ACC112 (cell line): ENCODE results near the gene ARRDC3.
"Not testable (repeated sequence)": the region's sequence is repeated elsewhere in the genome, so short reads cannot be mapped to it uniquely, and the experiment has no call there.

Experiments
- H2AFZ ChIP-seq: fragments of 200-600 bp; sonication (generic); one replicate; pipeline ENCODE4 v1.6.0; 2017; ENCODE audit warnings: antibody characterized with exemption, low read length; ENCODE audit not compliant: unreplicated experiment
- H3K27ac ChIP-seq: fragments of 200-600 bp; sonication (generic); 2 replicates; pipeline ENCODE4 v1.5.1; 2014; ENCODE audit warnings: low read depth, mild to moderate bottlenecking, antibody characterized with exemption, low read length, moderate library complexity
- H3K27me3 ChIP-seq: fragments of 200-600 bp; sonication (generic); 2 replicates; pipeline ENCODE4 v1.6.1; 2014; ENCODE audit warnings: mild to moderate bottlenecking, antibody characterized with exemption, low read length, moderate library complexity, mixed read lengths; ENCODE audit not compliant: insufficient read depth
- H3K36me3 ChIP-seq: fragments of 200-600 bp; sonication (generic); 2 replicates; pipeline ENCODE4 v1.6.1; 2016; ENCODE audit warnings: mild to moderate bottlenecking, antibody characterized with exemption, low read length, moderate library complexity, mixed read lengths; ENCODE audit not compliant: insufficient read depth
- H3K4me1 ChIP-seq: fragments of 200-600 bp; sonication (generic); one replicate; pipeline ENCODE4 v1.6.1; 2016; ENCODE audit warnings: low read length, mixed read lengths; ENCODE audit not compliant: insufficient read depth, unreplicated experiment, control insufficient read depth
- H3K4me3 ChIP-seq: fragments of 200-600 bp; sonication (generic); 2 replicates; pipeline ENCODE4 v1.5.1; 2014; ENCODE audit warnings: mild to moderate bottlenecking, low read depth, low read length
- H3K79me2 ChIP-seq: fragments of 200-600 bp; sonication (generic); one replicate; pipeline ENCODE4 v1.6.0; 2016; ENCODE audit warnings: low read length; ENCODE audit not compliant: control insufficient read depth, unreplicated experiment, insufficient read depth

The ARRDC3 gene

DNA sequence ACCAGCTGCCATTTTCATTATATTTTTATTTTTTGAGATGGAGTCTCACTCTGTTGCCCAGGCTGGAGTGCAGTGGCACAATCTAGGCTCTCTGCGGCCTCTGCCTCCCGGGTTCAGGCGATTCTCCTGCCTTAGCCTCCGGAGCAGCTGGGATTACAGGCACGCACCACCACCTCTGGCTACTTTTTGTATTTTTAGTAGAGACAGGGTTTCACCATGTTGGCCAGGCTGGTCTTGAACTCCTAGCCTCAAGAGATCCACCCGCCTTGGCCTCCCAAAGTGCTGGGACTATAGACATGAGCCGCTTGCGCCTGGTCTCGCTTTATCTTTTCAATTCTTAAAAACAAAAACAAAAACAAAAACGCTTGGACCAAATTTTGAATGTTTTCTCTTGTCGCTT, 2.5 kb upstream of the ARRDC3 start:
- H3K79me2 ChIP-seq, result peaks cover 33% of the 10 kb centered on the region
- H3K36me3 ChIP-seq, H2AFZ ChIP-seq, H3K27me3 ChIP-seq, H3K4me1 ChIP-seq, H3K4me3 ChIP-seq, H3K27ac ChIP-seq: not testable (repeated sequence)

DNA sequence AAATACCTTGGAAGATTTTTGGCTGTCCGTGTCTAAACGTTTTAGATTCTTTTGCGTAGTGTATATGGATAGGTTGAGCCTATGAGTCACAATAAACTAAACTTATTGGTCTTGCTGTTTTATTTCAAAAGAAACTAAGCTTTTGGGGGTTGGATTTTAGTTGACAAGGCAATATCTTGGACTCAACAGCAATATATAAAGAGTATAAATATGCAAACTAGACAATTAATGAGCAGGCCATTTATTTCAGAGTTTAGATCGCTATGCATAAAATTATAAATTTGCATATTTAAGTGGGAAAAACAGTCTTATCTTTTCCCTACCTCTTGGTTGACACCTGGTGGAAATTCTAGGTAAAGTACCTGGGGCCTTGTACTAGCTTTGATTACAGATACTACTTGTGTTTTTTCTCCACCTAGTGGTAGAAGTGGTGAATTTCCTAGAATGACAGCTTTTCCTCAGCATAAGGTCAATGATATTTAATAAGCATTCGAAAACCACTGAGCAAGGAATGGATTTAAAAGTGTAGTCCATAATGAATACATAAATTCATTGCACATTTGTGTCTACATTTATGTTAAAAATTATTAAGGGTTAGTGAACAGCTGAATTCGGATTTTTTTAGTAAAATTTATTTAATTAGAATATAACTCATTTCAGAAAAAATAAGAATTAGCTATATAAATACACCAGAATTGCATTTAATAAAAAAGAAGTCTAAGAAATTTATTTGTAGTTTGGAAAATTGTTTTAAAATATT, 1.7 kb upstream of the ARRDC3 start:
- H3K27me3 ChIP-seq, result no peaks in the 10 kb centered on the region
- H3K36me3 ChIP-seq, result peaks cover 12% of the 10 kb centered on the region; the same call in 1 of the 2 replicates
- H3K4me1 ChIP-seq, result peaks cover 4% of the 10 kb centered on the region
- H3K79me2 ChIP-seq, result peaks cover 36% of the 10 kb centered on the region
- peak overlapping the region; percentile 99 for H3K27ac ChIP-seq
- H2AFZ ChIP-seq, result no peak overlapping the region
- H3K4me3 ChIP-seq, result peak overlapping the region; percentile 98

DNA sequence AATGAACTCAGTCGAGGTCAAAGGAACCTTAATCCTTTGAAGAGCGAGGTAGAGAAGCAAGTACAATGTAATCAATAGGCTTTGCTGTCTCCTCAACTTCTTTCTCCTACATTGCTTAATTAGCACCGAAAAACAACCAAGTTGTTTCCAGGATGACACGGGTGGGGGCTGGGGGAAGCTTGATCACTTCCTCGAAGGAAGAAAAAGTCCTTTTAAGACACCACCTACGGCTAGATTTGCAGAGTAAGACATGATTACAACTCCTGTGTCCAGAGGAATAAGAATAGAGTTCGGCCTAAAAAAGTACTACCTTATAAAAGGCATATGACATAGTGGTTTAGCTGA, 811 bp upstream of the ARRDC3 start:
- Histone ChIP-seq H3K79me2 (peaks cover 46% of the 10 kb centered on the region), H2AFZ (peak overlapping the region; percentile 56), H3K4me3 (peak overlapping the region; percentile 98), H3K36me3 (peaks cover 12% of the 10 kb centered on the region; the same call in 1 of the 2 replicates), H3K4me1 (peaks cover 4% of the 10 kb centered on the region), H3K27ac (peak overlapping the region; percentile 99), H3K27me3 (no peaks in the 10 kb centered on the region)

DNA sequence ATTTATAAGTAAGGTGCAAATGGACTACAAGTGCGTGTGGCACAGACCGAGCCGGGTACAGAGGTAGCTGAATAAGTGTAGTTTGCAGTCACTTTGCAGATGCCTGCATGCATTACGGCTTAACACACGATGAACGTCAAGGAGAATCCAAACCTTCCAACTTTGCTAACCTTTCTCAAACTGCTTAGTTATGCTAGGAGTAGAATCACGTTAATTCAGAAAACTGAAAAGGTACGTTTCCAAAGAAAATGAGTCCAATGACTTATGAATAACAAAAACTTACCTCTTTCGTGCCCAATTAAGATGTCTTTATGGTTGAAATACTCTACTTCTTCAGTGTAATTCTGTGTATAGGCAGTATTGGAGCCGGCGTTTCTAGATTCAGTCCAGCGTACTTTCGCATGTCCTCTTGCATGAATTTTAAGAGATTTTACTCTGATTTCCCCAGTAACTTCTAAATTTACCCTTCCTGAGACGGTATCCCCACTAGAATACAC, 539 bp downstream of the ARRDC3 start:
- H3K79me2 ChIP-seq, result peaks cover 59% of the 10 kb centered on the region
- H2AFZ ChIP-seq, result no peak overlapping the region
- H3K27me3 ChIP-seq, result no peaks in the 10 kb centered on the region
- peak overlapping the region; percentile 99 for H3K27ac ChIP-seq
- peaks cover 12% of the 10 kb centered on the region for H3K4me1 ChIP-seq
- H3K36me3 ChIP-seq, result peaks cover 21% of the 10 kb centered on the region
- peak overlapping the region; percentile 98 for H3K4me3 ChIP-seq

DNA sequence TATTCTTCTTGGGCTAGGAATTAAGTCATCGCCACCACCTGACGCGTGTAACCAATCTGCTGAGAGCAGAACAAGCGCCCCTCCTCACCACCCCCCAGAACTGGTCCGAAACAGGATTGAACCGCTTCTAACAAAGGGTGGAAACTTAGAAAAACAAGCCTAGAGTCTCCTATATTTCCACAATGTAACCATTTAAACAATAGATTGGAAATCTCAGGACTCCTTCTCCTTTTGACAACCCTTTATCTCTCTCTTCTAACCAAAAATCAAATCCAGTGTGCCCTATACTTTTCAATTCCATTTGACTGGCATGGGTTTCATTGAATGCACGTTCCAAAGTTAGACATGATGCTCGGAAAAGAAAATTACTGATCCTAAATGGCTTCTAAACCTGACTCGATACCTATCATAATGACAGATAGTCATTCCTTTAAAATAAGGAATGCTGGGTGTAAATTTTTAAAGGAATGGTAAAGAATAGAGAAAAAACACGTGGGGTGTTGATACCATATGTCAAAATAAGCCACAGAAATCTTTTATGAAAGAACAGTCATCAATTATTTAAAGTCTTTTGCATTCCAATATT, 1.2 kb downstream of the ARRDC3 start:
- Histone ChIP-seq H3K27ac (peak overlapping the region; percentile 99), H2AFZ (no peak overlapping the region), H3K4me3 (peak overlapping the region; percentile 98), H3K27me3 (no peaks in the 10 kb centered on the region), H3K4me1 (peaks cover 18% of the 10 kb centered on the region), H3K79me2 (peaks cover 66% of the 10 kb centered on the region), H3K36me3 (peaks cover 28% of the 10 kb centered on the region)

DNA sequence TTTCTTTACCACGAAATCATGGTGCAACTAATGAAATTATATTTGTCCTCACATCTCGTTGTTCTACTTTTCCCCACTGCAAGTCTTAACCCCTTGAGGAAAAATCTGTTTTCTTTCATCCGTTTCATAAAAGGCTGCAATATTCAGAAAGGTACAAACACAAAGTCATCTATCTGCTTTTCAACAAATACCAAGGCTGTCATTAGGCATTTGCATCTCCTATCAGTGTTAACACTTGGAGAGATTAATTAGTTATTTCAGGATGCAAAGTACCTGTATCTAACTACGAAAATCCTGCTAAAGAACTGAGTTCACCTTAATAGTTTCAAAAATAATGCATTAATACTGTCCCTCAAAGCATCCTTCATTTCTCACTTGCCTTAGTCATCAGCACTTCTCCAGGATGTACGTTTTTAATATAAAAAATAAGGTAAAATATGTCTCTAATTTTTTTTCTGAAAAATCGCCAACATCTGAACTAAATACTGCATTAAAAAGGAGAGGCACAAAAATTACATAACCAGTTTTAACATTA, 1.8 kb downstream of the ARRDC3 start:
- Histone ChIP-seq H3K27ac (peak overlapping the region; percentile 99), H2AFZ (no peak overlapping the region), H3K27me3 (no peaks in the 10 kb centered on the region), H3K79me2 (peaks cover 71% of the 10 kb centered on the region), H3K36me3 (peaks cover 33% of the 10 kb centered on the region), H3K4me3 (peak overlapping the region; percentile 98), H3K4me1 (peaks cover 24% of the 10 kb centered on the region)

DNA sequence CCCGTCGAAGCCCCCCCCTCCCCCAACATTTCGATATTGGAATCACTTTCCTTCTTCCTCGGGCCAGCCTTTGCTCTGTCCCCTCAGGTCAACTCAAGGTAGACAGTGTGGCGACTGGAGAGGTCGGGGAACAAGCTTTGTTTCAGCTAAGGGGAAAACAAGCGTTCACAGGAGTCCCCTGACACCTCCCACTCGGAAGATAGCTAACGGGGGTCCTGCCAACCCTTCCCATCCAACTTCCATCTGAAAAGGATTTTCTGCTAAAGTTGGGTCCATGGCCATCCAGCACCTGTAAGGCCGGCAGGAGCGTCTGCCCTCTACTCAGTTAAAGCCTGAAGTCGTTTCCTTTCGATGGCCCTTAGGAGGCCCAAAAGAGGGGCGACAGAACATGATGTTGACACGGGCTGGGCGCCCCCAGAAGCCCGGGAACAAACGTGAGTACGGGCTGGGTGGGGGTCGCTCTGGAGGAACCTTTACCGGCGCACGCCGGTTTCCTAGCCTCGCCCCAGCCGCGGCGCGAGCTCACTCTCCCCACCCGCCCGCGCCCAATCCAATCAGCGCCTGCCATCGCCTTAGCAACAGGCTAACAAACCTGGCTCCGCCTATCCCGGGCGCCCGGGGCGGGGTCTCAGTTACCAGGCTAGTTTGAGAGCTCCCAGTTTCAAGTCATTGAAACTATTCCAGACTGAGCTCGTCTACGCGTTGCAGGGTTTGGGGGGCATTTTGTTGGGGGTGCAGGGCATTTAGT, 2.5 kb downstream of the ARRDC3 start:
- H3K4me3 ChIP-seq, result peak overlapping the region; percentile 98
- peak overlapping the region; percentile 99 for H3K27ac ChIP-seq
- peaks cover 73% of the 10 kb centered on the region for H3K79me2 ChIP-seq
- no peaks in the 10 kb centered on the region for H3K27me3 ChIP-seq
- H2AFZ ChIP-seq, result no peak overlapping the region
- peaks cover 30% of the 10 kb centered on the region for H3K4me1 ChIP-seq
- H3K36me3 ChIP-seq, result peaks cover 40% of the 10 kb centered on the region

DNA sequence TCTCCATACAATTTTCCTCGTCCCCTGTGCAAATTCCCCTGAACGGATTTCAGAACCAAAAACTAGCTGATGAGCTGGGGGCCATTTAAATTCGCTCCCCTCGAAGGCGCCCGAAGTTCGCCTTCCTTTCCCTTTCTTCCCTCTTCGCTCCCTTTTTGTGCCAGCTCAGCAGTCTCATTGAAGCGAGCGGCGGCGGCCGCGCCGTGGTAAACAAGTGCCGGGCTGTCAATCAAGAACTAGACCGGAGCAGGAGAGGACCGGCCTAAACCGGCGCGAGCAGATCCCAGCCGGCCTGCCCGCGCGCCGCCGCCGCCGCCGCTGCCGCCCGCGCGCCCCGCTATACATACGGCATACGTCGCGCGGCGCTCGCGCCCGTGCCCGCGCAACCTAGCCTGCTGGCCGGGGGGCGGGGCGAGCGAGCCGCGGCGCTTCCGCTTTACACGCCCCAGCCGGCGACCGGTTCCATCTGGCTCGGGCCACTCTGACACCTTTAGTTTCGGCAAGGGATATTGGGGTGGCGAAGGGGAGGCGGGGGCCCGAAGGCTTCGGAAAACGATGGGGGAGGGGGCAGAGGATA, 3.1 kb downstream of the ARRDC3 start:
- peaks cover 73% of the 10 kb centered on the region for H3K79me2 ChIP-seq
- no peaks in the 10 kb centered on the region for H3K27me3 ChIP-seq
- H3K4me1 ChIP-seq, result peaks cover 35% of the 10 kb centered on the region
- no peak overlapping the region for H2AFZ ChIP-seq
- peaks cover 43% of the 10 kb centered on the region for H3K36me3 ChIP-seq
- peak overlapping the region; percentile 99 for H3K27ac ChIP-seq
- peak overlapping the region; percentile 98 for H3K4me3 ChIP-seq

DNA sequence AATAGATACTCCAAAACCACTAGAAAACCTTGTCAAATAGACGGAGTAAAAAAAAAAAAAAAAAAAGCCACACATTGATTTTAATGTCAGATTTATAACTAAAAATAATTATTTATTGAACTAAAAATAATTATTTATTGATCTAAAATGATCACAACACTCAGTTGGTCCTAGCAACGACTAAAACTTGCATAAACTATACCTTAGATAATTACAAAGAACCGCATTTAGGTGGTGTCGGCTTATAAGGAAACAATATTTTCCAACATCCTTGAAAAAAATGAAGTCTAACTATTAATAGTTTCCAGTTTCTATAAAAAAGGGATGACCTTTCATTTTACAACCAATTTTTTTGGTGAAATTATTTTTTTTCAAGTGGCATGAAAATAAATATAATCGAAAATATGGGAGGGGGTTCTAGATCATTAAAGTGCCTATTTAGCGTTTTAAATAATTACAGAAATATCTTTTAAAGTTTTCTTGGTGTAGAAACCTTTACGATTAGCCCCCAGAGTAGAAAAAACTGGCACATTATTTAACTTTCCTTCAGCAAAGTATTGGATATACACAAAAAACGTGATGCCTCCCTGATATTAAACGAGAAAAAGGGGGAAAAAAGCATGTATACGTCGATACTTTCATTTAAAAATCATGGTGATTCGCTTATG, 3.7 kb downstream of the ARRDC3 start:
- H3K4me3 ChIP-seq, result peak overlapping the region; percentile 98
- H2AFZ ChIP-seq, result no peak overlapping the region
- H3K27ac ChIP-seq, result peak overlapping the region; percentile 99
- H3K36me3 ChIP-seq, result peaks cover 49% of the 10 kb centered on the region
- H3K79me2 ChIP-seq, result peaks cover 75% of the 10 kb centered on the region
- no peaks in the 10 kb centered on the region for H3K27me3 ChIP-seq
- H3K4me1 ChIP-seq, result peaks cover 38% of the 10 kb centered on the region

DNA sequence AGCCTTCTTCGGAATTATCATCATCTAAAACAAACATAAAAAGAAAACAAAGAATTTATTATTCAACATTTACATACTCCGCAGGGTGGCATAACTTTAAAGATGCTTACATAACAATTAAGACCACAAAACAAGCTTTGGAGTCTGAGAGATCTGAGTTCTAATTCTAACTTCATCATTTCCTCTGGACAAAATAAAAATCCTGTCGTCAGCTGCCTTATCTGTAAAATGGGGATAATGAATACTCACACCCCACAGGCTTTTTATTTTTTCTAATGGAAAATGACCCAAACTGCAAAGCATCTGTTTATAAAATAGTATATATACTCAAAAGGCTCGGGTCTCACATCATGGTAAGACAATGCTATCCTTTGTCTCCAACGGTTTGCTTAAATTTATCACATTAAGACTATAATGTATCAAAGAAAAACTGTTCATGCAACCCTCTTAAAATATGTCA, 4.3 kb downstream of the ARRDC3 start:
- H3K27ac ChIP-seq, result peak overlapping the region; percentile 99
- H3K79me2 ChIP-seq, result peaks cover 74% of the 10 kb centered on the region
- H3K36me3 ChIP-seq, result peaks cover 54% of the 10 kb centered on the region
- peaks cover 41% of the 10 kb centered on the region for H3K4me1 ChIP-seq
- H3K27me3 ChIP-seq, result no peaks in the 10 kb centered on the region
- no peak overlapping the region for H2AFZ ChIP-seq
- H3K4me3 ChIP-seq, result peak overlapping the region; percentile 98
